ENCODE data around the gene PACSIN2. TPM values are rescaled to one million over a fixed set of nuclear protein-coding genes. Genes with fewer than 3 reads are reported as not detected.

The PACSIN2 gene
- total and polyA plus RNA-seq, 2 experiments from 2014 or later: 23.5 to 57.3 TPM

DNA sequence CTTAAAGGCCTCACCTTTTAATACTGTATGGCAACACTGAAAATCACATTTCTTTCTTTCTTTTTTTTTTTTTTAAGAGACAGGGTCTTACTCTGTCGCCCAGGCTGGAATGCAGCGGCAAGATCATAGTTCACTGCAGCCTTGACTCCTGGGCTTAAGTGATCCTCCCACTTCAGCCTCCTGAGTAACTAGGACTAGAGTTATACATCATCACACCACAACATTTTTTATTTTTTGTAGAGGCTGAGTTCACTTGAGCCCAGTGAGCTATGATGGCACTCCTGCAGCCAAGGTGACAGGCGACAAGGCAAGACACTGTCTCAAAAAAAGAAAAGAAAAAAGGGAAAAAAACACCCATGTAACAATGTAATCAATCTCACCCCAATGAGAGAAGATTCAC is 167.8 kb downstream of the PACSIN2 start:
- H3K9me2 ChIP-seq (ENCODE audit: insufficient read depth): no peaks in the 10 kb centered on the region
- Mint-ChIP-seq H3K27me3 (ENCODE audit: insufficient read depth, low read depth, poor library complexity) (peaks cover 5% of the 10 kb centered on the region), H3K4me3 (no peak overlapping the region), H3K27ac (no peak overlapping the region), H3K9me3 (no peaks in the 10 kb centered on the region), H3K36me3 (ENCODE audit: low read depth) (no peaks in the 10 kb centered on the region), H3K4me1 (no peaks in the 10 kb centered on the region)
- no peak for ATAC-seq
- no peak overlapping the region for H2AFZ ChIP-seq
- H3K27me3 ChIP-seq (ENCODE audit: insufficient read depth): no peaks in the 10 kb centered on the region
- H3K27ac ChIP-seq (ENCODE audit: low read depth): no peak overlapping the region
- TF ChIP-seq POLR2AphosphoS5 (IDR thresholded peaks at IDR 0.05; ENCODE audit: low read depth): no peak
- TF ChIP-seq JUNB (IDR thresholded peaks at IDR 0.05; ENCODE audit: unreplicated experiment): no peak
- no peak for TF ChIP-seq ZNF114 (CRISPR knock-in tag; IDR thresholded peaks at IDR 0.05)
- TF ChIP-seq ZNF331 (CRISPR knock-in tag; IDR thresholded peaks at IDR 0.05; ENCODE audit: low read depth): no peak
- TF ChIP-seq EZH2 (IDR thresholded peaks at IDR 0.05; ENCODE audit: low read depth, unreplicated experiment): no peak
- no peak for TF ChIP-seq STAT1 (IDR thresholded peaks at IDR 0.05; ENCODE audit: unreplicated experiment)
- TF ChIP-seq CREB1 (CRISPR knock-in tag; IDR thresholded peaks at IDR 0.05; ENCODE audit: low read depth): no peak
- TF ChIP-seq, protein P1, sequence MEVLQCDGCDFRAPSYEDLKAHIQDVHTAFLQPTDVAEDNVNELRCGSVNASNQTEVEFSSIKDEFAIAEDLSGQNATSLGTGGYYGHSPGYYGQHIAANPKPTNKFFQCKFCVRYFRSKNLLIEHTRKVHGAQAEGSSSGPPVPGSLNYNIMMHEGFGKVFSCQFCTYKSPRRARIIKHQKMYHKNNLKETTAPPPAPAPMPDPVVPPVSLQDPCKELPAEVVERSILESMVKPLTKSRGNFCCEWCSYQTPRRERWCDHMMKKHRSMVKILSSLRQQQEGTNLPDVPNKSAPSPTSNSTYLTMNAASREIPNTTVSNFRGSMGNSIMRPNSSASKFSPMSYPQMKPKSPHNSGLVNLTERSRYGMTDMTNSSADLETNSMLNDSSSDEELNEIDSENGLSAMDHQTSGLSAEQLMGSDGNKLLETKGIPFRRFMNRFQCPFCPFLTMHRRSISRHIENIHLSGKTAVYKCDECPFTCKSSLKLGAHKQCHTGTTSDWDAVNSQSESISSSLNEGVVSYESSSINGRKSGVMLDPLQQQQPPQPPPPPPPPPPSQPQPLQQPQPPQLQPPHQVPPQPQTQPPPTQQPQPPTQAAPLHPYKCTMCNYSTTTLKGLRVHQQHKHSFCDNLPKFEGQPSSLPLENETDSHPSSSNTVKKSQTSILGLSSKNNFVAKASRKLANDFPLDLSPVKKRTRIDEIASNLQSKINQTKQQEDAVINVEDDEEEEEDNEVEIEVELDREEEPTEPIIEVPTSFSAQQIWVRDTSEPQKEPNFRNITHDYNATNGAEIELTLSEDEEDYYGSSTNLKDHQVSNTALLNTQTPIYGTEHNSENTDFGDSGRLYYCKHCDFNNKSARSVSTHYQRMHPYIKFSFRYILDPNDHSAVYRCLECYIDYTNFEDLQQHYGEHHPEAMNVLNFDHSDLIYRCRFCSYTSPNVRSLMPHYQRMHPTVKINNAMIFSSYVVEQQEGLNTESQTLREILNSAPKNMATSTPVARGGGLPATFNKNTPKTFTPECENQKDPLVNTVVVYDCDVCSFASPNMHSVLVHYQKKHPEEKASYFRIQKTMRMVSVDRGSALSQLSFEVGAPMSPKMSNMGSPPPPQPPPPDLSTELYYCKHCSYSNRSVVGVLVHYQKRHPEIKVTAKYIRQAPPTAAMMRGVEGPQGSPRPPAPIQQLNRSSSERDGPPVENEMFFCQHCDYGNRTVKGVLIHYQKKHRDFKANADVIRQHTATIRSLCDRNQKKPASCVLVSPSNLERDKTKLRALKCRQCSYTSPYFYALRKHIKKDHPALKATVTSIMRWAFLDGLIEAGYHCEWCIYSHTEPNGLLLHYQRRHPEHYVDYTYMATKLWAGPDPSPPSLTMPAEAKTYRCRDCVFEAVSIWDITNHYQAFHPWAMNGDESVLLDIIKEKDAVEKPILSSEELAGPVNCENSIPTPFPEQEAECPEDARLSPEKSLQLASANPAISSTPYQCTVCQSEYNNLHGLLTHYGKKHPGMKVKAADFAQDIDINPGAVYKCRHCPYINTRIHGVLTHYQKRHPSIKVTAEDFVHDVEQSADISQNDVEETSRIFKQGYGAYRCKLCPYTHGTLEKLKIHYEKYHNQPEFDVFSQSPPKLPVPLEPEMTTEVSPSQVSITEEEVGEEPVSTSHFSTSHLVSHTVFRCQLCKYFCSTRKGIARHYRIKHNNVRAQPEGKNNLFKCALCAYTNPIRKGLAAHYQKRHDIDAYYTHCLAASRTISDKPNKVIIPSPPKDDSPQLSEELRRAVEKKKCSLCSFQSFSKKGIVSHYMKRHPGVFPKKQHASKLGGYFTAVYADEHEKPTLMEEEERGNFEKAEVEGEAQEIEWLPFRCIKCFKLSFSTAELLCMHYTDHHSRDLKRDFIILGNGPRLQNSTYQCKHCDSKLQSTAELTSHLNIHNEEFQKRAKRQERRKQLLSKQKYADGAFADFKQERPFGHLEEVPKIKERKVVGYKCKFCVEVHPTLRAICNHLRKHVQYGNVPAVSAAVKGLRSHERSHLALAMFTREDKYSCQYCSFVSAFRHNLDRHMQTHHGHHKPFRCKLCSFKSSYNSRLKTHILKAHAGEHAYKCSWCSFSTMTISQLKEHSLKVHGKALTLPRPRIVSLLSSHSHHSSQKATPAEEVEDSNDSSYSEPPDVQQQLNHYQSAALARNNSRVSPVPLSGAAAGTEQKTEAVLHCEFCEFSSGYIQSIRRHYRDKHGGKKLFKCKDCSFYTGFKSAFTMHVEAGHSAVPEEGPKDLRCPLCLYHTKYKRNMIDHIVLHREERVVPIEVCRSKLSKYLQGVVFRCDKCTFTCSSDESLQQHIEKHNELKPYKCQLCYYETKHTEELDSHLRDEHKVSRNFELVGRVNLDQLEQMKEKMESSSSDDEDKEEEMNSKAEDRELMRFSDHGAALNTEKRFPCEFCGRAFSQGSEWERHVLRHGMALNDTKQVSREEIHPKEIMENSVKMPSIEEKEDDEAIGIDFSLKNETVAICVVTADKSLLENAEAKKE (CRISPR knock-in tag; IDR thresholded peaks at IDR 0.05): no peak
- TF ChIP-seq NANOG (IDR thresholded peaks at IDR 0.05; ENCODE audit: borderline replicate concordance): no peak
- TF ChIP-seq, protein P2, sequence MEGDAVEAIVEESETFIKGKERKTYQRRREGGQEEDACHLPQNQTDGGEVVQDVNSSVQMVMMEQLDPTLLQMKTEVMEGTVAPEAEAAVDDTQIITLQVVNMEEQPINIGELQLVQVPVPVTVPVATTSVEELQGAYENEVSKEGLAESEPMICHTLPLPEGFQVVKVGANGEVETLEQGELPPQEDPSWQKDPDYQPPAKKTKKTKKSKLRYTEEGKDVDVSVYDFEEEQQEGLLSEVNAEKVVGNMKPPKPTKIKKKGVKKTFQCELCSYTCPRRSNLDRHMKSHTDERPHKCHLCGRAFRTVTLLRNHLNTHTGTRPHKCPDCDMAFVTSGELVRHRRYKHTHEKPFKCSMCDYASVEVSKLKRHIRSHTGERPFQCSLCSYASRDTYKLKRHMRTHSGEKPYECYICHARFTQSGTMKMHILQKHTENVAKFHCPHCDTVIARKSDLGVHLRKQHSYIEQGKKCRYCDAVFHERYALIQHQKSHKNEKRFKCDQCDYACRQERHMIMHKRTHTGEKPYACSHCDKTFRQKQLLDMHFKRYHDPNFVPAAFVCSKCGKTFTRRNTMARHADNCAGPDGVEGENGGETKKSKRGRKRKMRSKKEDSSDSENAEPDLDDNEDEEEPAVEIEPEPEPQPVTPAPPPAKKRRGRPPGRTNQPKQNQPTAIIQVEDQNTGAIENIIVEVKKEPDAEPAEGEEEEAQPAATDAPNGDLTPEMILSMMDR (conservative IDR thresholded peaks at IDR 0.05; ENCODE audit: low read depth in 2 of 2): no peak
- TF ChIP-seq, protein P3, sequence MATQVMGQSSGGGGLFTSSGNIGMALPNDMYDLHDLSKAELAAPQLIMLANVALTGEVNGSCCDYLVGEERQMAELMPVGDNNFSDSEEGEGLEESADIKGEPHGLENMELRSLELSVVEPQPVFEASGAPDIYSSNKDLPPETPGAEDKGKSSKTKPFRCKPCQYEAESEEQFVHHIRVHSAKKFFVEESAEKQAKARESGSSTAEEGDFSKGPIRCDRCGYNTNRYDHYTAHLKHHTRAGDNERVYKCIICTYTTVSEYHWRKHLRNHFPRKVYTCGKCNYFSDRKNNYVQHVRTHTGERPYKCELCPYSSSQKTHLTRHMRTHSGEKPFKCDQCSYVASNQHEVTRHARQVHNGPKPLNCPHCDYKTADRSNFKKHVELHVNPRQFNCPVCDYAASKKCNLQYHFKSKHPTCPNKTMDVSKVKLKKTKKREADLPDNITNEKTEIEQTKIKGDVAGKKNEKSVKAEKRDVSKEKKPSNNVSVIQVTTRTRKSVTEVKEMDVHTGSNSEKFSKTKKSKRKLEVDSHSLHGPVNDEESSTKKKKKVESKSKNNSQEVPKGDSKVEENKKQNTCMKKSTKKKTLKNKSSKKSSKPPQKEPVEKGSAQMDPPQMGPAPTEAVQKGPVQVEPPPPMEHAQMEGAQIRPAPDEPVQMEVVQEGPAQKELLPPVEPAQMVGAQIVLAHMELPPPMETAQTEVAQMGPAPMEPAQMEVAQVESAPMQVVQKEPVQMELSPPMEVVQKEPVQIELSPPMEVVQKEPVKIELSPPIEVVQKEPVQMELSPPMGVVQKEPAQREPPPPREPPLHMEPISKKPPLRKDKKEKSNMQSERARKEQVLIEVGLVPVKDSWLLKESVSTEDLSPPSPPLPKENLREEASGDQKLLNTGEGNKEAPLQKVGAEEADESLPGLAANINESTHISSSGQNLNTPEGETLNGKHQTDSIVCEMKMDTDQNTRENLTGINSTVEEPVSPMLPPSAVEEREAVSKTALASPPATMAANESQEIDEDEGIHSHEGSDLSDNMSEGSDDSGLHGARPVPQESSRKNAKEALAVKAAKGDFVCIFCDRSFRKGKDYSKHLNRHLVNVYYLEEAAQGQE (IDR thresholded peaks at IDR 0.05; ENCODE audit: unreplicated experiment): no peak
- TF ChIP-seq EZH2phosphoT487 (IDR thresholded peaks at IDR 0.05; ENCODE audit: unreplicated experiment): no peak
- TF ChIP-seq, protein P4, sequence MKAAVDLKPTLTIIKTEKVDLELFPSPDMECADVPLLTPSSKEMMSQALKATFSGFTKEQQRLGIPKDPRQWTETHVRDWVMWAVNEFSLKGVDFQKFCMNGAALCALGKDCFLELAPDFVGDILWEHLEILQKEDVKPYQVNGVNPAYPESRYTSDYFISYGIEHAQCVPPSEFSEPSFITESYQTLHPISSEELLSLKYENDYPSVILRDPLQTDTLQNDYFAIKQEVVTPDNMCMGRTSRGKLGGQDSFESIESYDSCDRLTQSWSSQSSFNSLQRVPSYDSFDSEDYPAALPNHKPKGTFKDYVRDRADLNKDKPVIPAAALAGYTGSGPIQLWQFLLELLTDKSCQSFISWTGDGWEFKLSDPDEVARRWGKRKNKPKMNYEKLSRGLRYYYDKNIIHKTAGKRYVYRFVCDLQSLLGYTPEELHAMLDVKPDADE (IDR thresholded peaks at IDR 0.05): no peak
- H3K4me1 ChIP-seq (ENCODE audit: insufficient read depth): no peaks in the 10 kb centered on the region
- no peaks in the 10 kb centered on the region for H3K79me2 ChIP-seq (replicated peaks; ENCODE audit: insufficient read depth)
- no peaks in the 10 kb centered on the region for H3K36me3 ChIP-seq (ENCODE audit: insufficient read depth)
- peaks cover 5% of the 10 kb centered on the region; the same call in 1 of the 2 replicates for H4K20me1 ChIP-seq (replicated peaks; ENCODE audit: insufficient read depth)
- no peak overlapping the region for H3K4me3 ChIP-seq
- no peak for DNase-seq (ENCODE audit: low spot score)
- no peaks in the 10 kb centered on the region for H3F3A ChIP-seq (replicated peaks; ENCODE audit: low read depth)
- no peak overlapping the region for H3K4me2 ChIP-seq

Data from GM23338 (cell line).